ENCODE data around the gene NR0B2.
"Not testable (repeated sequence)": the region's sequence is repeated elsewhere in the genome, so short reads cannot be mapped to it uniquely, and the experiment has no call there.

The NR0B2 gene

DNA sequence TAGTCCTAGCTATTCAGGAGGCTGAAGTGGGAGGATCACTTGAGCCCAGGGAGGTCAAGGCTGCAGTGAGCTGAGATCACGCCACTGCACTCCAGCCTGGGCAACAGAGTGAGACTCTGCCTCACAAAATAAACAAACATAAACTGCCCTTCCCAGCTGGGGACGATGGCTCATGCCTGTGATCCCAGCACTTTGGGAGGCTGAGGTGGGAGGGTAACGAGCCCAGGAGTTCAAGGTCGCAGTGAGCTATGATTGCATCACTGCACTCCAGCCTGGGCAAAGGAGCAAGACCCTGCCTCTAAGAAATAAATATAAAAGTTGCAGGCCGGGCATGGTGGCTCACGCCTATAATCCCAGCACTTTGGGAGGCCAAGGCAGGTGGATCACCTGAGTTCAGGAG lies 32.2 kb downstream of the NR0B2 start:
- DNase-seq; H2AFZ ChIP-seq (ENCODE audit: insufficient read depth, low read length, poor library complexity); H2AK5ac ChIP-seq (ENCODE audit: low read length); H3K4me2 ChIP-seq (ENCODE audit: low read length); H3K23ac ChIP-seq (ENCODE audit: low read length); H3K4me1 ChIP-seq (ENCODE audit: control insufficient read depth in 1 of 2, insufficient read depth in 2 of 2, low read length in 2 of 2); H3K79me1 ChIP-seq (ENCODE audit: low read length); H3K9me3 ChIP-seq (ENCODE audit: insufficient read depth, low read depth, low read length); H3K79me2 ChIP-seq (ENCODE audit: control insufficient read depth, insufficient read depth, low read length, poor library complexity); H3K27ac ChIP-seq (ENCODE audit: low read depth, low read length); H3K9ac ChIP-seq (ENCODE audit: low read length); H3K18ac ChIP-seq (ENCODE audit: low read length); H3K4me3 ChIP-seq (ENCODE audit: low read depth, low read length); H4K8ac ChIP-seq (ENCODE audit: low read depth, low read length); H2BK5ac ChIP-seq (ENCODE audit: low read depth, low read length, poor library complexity); H2BK12ac ChIP-seq (ENCODE audit: low read length); H3K4ac ChIP-seq (ENCODE audit: low read depth, low read length); H3K27me3 ChIP-seq (ENCODE audit: insufficient read depth, low read length); H3K14ac ChIP-seq (ENCODE audit: low read length); H4K91ac ChIP-seq (ENCODE audit: low read depth, low read length); H2BK120ac ChIP-seq (ENCODE audit: insufficient read depth, low read length, poor library complexity); H4K12ac ChIP-seq (ENCODE audit: low read depth, low read length): not testable (repeated sequence)
- no CpG with 5 or more reads among the region's 6 CpGs for WGBS (ENCODE audit: extremely low coverage, insufficient coverage, insufficient read length)
- H3K36me3 ChIP-seq (ENCODE audit: control insufficient read depth in 1 of 2, insufficient read depth in 2 of 2, low read length in 2 of 2): peaks cover 52 to 77% of the 10 kb centered on the region in 2 experiments

- WGBS (ENCODE audit: extremely low coverage, insufficient coverage, insufficient read length): no CpG with 5 or more reads among the region's 4 CpGs
- H2BK120ac ChIP-seq (ENCODE audit: insufficient read depth, low read length, poor library complexity): no peak overlapping the region
- H4K91ac ChIP-seq (ENCODE audit: low read depth, low read length): no peak overlapping the region
- H2BK5ac ChIP-seq (ENCODE audit: low read depth, low read length, poor library complexity): no peak overlapping the region
- H2BK12ac ChIP-seq (ENCODE audit: low read length): no peak overlapping the region
- no peaks in the 10 kb centered on the region for H3K9me3 ChIP-seq (ENCODE audit: insufficient read depth, low read depth, low read length)
- no peak overlapping the region for H3K18ac ChIP-seq (ENCODE audit: low read length)
- H3K79me2 ChIP-seq (ENCODE audit: control insufficient read depth, insufficient read depth, low read length, poor library complexity): no peaks in the 10 kb centered on the region
- no peak overlapping the region for H3K4me3 ChIP-seq (ENCODE audit: low read depth, low read length)
- peaks cover 3% of the 10 kb centered on the region for H3K79me1 ChIP-seq (ENCODE audit: low read length)
- no peak for DNase-seq
- H3K4ac ChIP-seq (ENCODE audit: low read depth, low read length): no peak overlapping the region
- H3K27ac ChIP-seq (ENCODE audit: low read depth, low read length): no peak overlapping the region
- no peaks in the 10 kb centered on the region for H3K27me3 ChIP-seq (ENCODE audit: insufficient read depth, low read length)
- H3K4me1 ChIP-seq (ENCODE audit: control insufficient read depth in 1 of 2, insufficient read depth in 2 of 2, low read length in 2 of 2): peaks cover 0 to 5% of the 10 kb centered on the region in 2 experiments
- no peak overlapping the region for H3K14ac ChIP-seq (ENCODE audit: low read length)
- no peak overlapping the region for H4K12ac ChIP-seq (ENCODE audit: low read depth, low read length)
- H3K36me3 ChIP-seq (ENCODE audit: control insufficient read depth in 1 of 2, insufficient read depth in 2 of 2, low read length in 2 of 2): peaks cover 41 to 65% of the 10 kb centered on the region in 2 experiments
- H2AFZ ChIP-seq (ENCODE audit: insufficient read depth, low read length, poor library complexity): no peak overlapping the region
- H4K8ac ChIP-seq (ENCODE audit: low read depth, low read length): no peak overlapping the region
- H2AK5ac ChIP-seq (ENCODE audit: low read length): no peak overlapping the region
- H3K4me2 ChIP-seq (ENCODE audit: low read length): no peak overlapping the region
- no peak overlapping the region for H3K23ac ChIP-seq (ENCODE audit: low read length)
- no peak overlapping the region for H3K9ac ChIP-seq (ENCODE audit: low read length)
These were observed 34.0 kb downstream of the NR0B2 start for GRCh38 chr1:26879793-26880192.

DNA sequence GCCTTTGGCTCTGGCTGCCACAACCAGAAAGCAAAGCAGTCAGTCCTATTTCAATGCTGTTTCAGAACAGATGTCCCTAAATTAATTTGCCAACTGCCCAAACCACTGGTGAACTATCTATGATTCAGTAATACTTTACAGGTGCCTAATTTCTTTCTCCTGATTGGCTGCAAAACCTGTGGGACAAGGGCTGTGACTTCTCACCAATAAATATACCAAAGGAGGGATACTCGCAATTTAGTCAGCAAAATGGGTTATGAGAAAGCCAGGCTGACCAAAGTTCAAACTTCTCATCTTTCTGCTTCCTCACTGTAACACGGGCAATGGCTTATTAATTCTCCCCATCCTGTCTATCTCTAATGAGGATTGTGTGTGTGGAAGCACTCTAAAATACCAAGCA lies 36.4 kb downstream of the NR0B2 start:
- Histone ChIP-seq H4K8ac (ENCODE audit: low read depth, low read length) (no peak overlapping the region), H3K4me1 (ENCODE audit: control insufficient read depth in 1 of 2, insufficient read depth in 2 of 2, low read length in 2 of 2) (peaks cover 2 to 9% of the 10 kb centered on the region in 2 experiments), H3K79me2 (ENCODE audit: control insufficient read depth, insufficient read depth, low read length, poor library complexity) (no peaks in the 10 kb centered on the region), H4K91ac (ENCODE audit: low read depth, low read length) (no peak overlapping the region), H3K14ac (ENCODE audit: low read length) (no peak overlapping the region), H2BK120ac (ENCODE audit: insufficient read depth, low read length, poor library complexity) (no peak overlapping the region), H3K9me3 (ENCODE audit: insufficient read depth, low read depth, low read length) (no peaks in the 10 kb centered on the region), H3K9ac (ENCODE audit: low read length) (no peak overlapping the region), H3K27ac (ENCODE audit: low read depth, low read length) (no peak overlapping the region), H3K79me1 (ENCODE audit: low read length) (peaks cover 4% of the 10 kb centered on the region), H3K4me3 (ENCODE audit: low read depth, low read length) (no peak overlapping the region), H3K27me3 (ENCODE audit: insufficient read depth, low read length) (no peaks in the 10 kb centered on the region), H2AK5ac (ENCODE audit: low read length) (no peak overlapping the region), H2BK5ac (ENCODE audit: low read depth, low read length, poor library complexity) (no peak overlapping the region), H2BK12ac (ENCODE audit: low read length) (no peak overlapping the region), H3K36me3 (ENCODE audit: control insufficient read depth in 1 of 2, insufficient read depth in 2 of 2, low read length in 2 of 2) (peaks cover 22 to 42% of the 10 kb centered on the region in 2 experiments), H3K18ac (ENCODE audit: low read length) (no peak overlapping the region), H3K4me2 (ENCODE audit: low read length) (no peak overlapping the region), H3K4ac (ENCODE audit: low read depth, low read length) (no peak overlapping the region), H3K23ac (ENCODE audit: low read length) (no peak overlapping the region), H2AFZ (ENCODE audit: insufficient read depth, low read length, poor library complexity) (no peak overlapping the region), H4K12ac (ENCODE audit: low read depth, low read length) (no peak overlapping the region)
- DNase-seq: no peak
- WGBS (ENCODE audit: extremely low coverage, insufficient coverage, insufficient read length): no CpG with 5 or more reads among the region's 2 CpGs

- H3K36me3 ChIP-seq (ENCODE audit: control insufficient read depth in 1 of 2, insufficient read depth in 2 of 2, low read length in 2 of 2): peaks cover 12 to 24% of the 10 kb centered on the region in 2 experiments
- no peaks in the 10 kb centered on the region for H3K79me2 ChIP-seq (ENCODE audit: control insufficient read depth, insufficient read depth, low read length, poor library complexity)
- H4K91ac ChIP-seq (ENCODE audit: low read depth, low read length): peak overlapping the region; percentile 21
- no peak overlapping the region for H3K4me3 ChIP-seq (ENCODE audit: low read depth, low read length)
- peak overlapping the region; percentile 15 for H3K4ac ChIP-seq (ENCODE audit: low read depth, low read length)
- H3K4me1 ChIP-seq (ENCODE audit: control insufficient read depth in 1 of 2, insufficient read depth in 2 of 2, low read length in 2 of 2): peaks cover 2 to 12% of the 10 kb centered on the region in 2 experiments
- WGBS (ENCODE audit: extremely low coverage, insufficient coverage, insufficient read length): no CpG with 5 or more reads among the region's 4 CpGs
- peak overlapping the region; percentile 10 for H2BK5ac ChIP-seq (ENCODE audit: low read depth, low read length, poor library complexity)
- no peak overlapping the region for H3K14ac ChIP-seq (ENCODE audit: low read length)
- H3K23ac ChIP-seq (ENCODE audit: low read length): no peak overlapping the region
- H2AFZ ChIP-seq (ENCODE audit: insufficient read depth, low read length, poor library complexity): no peak overlapping the region
- H2BK120ac ChIP-seq (ENCODE audit: insufficient read depth, low read length, poor library complexity): peak overlapping the region; percentile 18
- H3K18ac ChIP-seq (ENCODE audit: low read length): no peak overlapping the region
- no peak for DNase-seq
- no peak overlapping the region for H3K9ac ChIP-seq (ENCODE audit: low read length)
- H3K9me3 ChIP-seq (ENCODE audit: insufficient read depth, low read depth, low read length): no peaks in the 10 kb centered on the region
- peaks cover 4% of the 10 kb centered on the region for H3K79me1 ChIP-seq (ENCODE audit: low read length)
- H2AK5ac ChIP-seq (ENCODE audit: low read length): peak overlapping the region; percentile 4
- H3K27ac ChIP-seq (ENCODE audit: low read depth, low read length): peak overlapping the region; percentile 41
- H4K12ac ChIP-seq (ENCODE audit: low read depth, low read length): no peak overlapping the region
- H3K4me2 ChIP-seq (ENCODE audit: low read length): no peak overlapping the region
- H2BK12ac ChIP-seq (ENCODE audit: low read length): no peak overlapping the region
- H4K8ac ChIP-seq (ENCODE audit: low read depth, low read length): peak overlapping the region; percentile 18
- H3K27me3 ChIP-seq (ENCODE audit: insufficient read depth, low read length): no peaks in the 10 kb centered on the region
These were observed 38.9 kb downstream of the NR0B2 start for GRCh38 chr1:26874896-26875295.
